NT2/D1 (cell line): ENCODE measurements around the gene TSPAN8.

ENCODE experiments used
- SUZ12 ChIP-seq: IDR thresholded peaks from 2 replicates; pipeline ENCODE4 v1.6.1; 2011; ENCODE audit not compliant: insufficient read length, insufficient read depth; ENCODE audit errors: extremely low read depth
- YY1 ChIP-seq: IDR thresholded peaks from 2 replicates; pipeline ENCODE4 v1.6.1; 2011; ENCODE audit not compliant: insufficient read length, insufficient read depth
- ZNF274 ChIP-seq: IDR thresholded peaks from 2 replicates; pipeline ENCODE4 v1.6.1; 2011; ENCODE audit warnings: mild to moderate bottlenecking, low read depth, low read length

DNA sequence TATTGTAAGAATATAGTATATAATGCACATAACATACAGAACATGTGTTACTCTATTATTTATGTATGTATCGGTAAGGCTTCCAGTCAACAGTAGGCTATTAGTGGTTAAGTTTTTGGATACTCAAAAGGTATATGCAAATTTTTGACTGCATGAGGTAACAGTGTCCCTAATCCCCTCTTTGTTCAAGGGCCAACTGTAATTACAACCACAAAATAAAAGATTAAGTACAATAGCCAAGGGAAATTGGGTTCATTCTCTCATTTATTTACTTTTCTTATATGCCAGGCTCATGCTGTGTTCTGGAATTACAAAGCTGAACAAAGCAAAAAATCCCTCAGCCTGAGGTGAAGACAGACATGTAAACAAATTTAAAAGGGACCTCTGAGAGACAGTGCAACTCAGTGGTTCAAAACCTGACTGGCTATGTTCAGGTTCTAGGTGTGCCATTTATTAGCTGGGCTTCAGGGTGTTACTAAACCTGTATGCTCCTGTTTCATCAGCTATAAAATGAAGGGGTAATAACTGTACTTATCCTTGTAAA lies 43.4 kb upstream of the TSPAN8 start:
- TF ChIP-seq SUZ12: no peak
- TF ChIP-seq YY1: no peak
- TF ChIP-seq ZNF274: no peak
